Measurements from ENCODE around the gene EFNA5.

The EFNA5 gene

GRCh38 chr5:107554776-107555424 is 115.8 kb downstream of the EFNA5 start:
- no peak for FAIRE-seq
- no peak for DNase-seq (ENCODE audit: insufficient read length, low spot score)

DNA sequence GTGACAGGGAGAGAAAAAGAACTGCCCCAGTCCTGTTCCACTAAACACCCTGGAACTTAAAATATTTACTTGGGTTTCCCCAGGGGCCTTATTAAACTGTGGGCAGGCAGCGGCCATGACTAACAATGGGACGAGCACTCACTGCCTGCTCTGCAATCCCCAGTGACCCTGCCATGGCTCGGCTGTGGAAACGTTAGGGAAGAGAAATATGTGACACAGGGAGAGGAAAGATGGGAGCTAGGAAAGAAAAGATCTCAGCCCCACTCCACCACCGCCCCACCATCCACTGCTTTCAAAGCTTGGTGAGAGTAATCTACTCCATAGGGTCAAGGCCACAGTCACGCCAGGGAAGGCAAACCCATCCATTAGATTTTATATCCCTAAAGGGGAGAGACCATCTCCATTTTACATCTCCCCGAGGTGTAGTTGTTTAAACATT is 117.6 kb downstream of the EFNA5 start:
- no peak for FAIRE-seq
- no peak for DNase-seq (ENCODE audit: insufficient read length, low spot score)

DNA sequence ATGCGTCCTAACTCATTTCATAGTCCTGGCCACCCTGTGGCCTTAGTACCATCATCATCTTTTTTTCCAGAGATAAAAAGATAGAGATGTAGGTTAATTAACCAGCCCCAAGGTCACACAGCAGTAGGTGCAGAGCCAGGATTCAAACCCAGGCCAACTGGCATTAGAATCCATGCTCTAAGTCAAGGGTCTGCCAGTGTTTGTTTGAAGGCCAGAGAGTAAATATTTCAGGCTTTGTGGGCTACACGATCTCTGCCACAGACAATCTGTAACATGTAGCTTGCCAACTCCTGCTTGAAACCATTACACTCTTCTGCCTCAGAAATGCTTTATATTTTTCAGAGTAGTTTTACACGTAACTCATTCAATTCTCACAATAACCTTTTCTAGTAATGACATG is 119.6 kb downstream of the EFNA5 start:
- FAIRE-seq (no peak), DNase-seq (ENCODE audit: insufficient read length, low spot score) (no peak)

GRCh38 chr5:107549567-107549966 is 121.2 kb downstream of the EFNA5 start:
- no peak for FAIRE-seq
- no peak for DNase-seq (ENCODE audit: insufficient read length, low spot score)

DNA sequence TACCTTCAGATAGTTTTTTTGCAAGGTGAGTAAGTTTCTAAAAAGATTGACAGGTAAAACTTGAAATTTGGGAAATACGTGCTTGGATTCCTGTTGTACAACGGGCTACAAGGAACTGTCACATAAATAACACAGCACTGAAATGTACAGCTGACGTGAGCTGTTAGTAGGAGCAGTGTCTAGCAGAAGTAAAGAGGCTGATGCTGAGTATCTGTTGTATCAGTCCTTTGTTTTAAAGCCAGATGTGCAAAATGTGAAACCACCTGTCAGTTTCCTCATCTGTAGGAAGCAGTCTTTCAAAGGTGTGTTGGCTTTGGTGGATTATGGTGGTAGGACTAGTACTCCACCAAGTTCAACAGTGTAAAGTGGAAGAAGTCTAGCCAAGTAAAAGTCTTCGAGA is 122.3 kb downstream of the EFNA5 start:
- FAIRE-seq (no peak), DNase-seq (ENCODE audit: insufficient read length, low spot score) (no peak)

- FAIRE-seq = no peak
These were observed 124.0 kb downstream of the EFNA5 start for GRCh38 chr5:107546719-107547118.

DNA sequence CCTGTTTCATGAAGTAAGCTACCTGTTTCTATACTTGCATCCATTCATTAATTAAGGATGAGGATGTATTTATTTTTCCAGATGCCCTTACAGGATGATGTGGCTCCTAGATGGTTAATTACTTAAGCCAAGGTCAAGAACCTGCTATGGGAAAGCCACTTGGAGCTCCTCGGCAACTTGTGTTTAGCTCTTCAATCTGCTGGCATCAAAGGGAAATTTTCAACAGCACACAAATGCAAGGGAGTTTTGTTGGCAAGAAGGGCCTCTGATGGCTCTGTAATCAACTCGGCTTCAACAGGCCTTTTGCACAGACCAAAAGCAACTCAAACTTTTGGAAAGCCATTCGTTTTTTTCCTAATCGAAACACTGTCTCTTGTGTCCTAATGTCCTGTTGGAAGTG is 125.3 kb downstream of the EFNA5 start:
- DNase-seq (ENCODE audit: insufficient read length, low spot score) (no peak), FAIRE-seq (no peak)

More at GRCh38 chr5:107546719-107547118, 124.0 kb downstream of the EFNA5 start:
- DNase-seq (ENCODE audit: insufficient read length, low spot score) = no peak

- DNase-seq (ENCODE audit: insufficient read length, low spot score) (no peak), FAIRE-seq (no peak)
These were observed 125.8 kb downstream of the EFNA5 start for GRCh38 chr5:107544967-107545366.

DNA sequence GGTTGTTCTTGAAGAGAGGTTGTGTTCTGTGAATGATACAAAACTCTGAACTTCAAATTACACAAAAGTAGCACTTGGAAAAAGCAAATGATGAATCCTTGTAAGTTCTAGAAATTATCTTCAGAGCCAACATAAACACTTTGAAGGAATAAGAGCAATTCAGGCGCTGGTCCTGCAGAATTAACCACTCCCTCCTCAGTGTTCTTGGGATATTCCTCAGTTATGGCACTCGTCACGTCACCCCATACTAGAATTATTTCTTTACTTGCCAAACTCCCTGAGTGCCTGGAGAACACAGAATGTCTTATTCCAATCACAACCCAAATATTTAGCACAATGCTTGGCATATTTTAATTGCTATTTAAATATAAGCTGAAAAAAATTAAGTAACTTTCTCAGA is 126.3 kb downstream of the EFNA5 start:
- FAIRE-seq (no peak), DNase-seq (ENCODE audit: insufficient read length, low spot score) (no peak)

DNA sequence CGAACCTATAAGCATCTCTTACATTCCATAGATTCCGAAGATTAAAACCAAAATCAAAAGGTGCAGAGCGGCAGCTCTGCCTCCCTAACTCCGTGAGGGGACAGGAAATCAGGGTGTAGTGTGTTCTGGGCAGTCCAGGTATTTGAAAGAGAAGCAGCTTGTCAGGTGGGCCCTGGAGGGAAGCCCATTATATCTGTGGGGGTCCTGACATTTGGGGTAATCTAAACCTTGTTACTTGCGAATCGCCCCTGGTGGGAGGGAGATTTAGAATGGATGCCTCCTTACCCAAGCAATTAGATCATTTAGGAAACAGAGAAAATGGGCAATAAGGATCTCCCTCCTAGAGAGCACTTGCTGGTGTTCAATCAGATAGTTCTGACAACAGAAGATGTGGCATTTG is 126.9 kb downstream of the EFNA5 start:
- DNase-seq (ENCODE audit: insufficient read length, low spot score) (no peak), FAIRE-seq (no peak)

- FAIRE-seq (no peak), DNase-seq (ENCODE audit: insufficient read length, low spot score) (no peak)
These were observed 127.9 kb downstream of the EFNA5 start for GRCh38 chr5:107542831-107543231.

DNA sequence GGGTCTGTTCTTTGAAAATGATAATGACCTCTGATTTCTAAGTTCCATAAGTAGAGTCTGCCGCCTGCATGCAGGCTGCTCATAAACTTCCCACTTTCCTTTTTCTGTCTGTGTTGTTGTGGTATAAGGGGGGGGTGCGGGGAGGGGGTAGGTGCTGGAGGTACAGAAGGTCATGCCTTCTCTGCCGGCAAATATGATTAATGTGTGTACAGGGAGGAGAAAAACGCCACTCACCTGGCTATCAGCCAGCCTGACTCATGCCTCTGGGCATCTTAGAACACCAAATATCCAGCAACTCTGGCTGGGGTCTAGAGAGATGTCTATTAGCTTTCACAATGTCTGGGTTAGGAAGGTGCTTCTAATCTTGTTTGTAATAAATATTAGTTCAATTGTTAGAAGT is 128.3 kb downstream of the EFNA5 start:
- DNase-seq (ENCODE audit: insufficient read length, low spot score) (no peak), FAIRE-seq (peak; percentile 14)

GRCh38 chr5:107541400-107541799 is 129.3 kb downstream of the EFNA5 start:
- DNase-seq (ENCODE audit: insufficient read length, low spot score) = no peak
- FAIRE-seq = peak; percentile 71

DNA sequence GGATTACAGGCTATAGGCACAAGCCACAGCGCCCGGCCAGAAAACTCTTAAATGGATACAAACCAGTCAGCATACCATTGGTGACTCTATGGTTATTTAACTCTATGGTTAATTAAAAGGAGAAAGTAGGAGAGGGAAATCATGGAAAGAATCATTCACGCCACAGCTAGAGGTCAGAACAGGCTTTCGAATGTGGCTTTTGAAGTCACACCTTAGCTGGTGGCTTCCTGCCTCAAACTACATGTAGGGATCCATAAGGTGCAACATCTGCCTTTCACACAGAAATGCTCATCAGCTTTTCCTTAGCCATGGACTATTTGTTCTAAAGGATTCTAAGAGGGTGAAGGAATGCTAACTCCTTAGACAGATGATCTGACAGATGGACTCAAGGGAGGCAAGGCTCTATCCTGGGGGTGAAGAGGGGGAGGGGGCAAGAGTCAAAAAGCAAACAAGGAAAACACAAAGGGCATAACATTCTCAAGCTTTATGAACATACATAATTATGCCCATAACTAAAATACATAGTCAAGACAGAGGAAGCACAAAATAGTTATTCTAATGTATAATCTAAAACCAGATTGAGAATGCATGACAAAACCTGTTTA is 130.9 kb downstream of the EFNA5 start:
- DNase-seq (ENCODE audit: insufficient read length, low spot score) (no peak), FAIRE-seq (no peak)

DNA sequence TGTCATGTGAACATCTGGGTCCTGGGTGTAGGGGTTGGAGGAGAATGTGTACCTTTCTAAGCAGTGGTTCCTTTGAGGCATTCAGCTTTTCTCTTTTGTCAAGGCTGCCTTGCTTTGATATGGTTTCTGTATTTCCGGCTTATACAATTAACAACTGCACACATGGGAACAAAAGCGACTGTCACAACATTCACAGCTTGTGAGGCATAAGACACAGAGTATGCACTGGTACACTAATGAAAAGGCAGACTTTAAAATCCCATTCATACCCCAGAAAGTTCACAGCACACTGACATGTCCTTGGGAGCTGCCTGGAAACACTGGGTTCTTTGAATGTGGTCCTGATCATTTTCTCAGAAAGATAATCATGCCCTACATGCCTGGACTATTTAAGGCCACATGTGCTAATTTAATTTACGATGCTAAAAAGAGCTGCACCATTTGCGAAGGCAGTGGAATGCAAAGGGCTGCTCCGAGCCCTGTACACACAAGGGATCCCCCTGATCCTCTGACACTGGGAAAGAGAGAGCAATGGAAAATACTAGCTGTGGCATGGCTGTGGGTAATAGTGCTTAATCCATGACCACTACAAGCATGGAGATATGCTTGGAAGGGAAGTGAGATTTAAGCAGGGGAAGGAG is 131.8 kb downstream of the EFNA5 start:
- DNase-seq (ENCODE audit: insufficient read length, low spot score) (no peak), FAIRE-seq (no peak)

- FAIRE-seq = no peak
- DNase-seq (ENCODE audit: insufficient read length, low spot score) = no peak
These were observed 132.4 kb downstream of the EFNA5 start for GRCh38 chr5:107538331-107538730.

GRCh38 chr5:107535849-107536248 is 134.9 kb downstream of the EFNA5 start:
- no peak for DNase-seq (ENCODE audit: insufficient read length, low spot score)
- FAIRE-seq = no peak

DNA sequence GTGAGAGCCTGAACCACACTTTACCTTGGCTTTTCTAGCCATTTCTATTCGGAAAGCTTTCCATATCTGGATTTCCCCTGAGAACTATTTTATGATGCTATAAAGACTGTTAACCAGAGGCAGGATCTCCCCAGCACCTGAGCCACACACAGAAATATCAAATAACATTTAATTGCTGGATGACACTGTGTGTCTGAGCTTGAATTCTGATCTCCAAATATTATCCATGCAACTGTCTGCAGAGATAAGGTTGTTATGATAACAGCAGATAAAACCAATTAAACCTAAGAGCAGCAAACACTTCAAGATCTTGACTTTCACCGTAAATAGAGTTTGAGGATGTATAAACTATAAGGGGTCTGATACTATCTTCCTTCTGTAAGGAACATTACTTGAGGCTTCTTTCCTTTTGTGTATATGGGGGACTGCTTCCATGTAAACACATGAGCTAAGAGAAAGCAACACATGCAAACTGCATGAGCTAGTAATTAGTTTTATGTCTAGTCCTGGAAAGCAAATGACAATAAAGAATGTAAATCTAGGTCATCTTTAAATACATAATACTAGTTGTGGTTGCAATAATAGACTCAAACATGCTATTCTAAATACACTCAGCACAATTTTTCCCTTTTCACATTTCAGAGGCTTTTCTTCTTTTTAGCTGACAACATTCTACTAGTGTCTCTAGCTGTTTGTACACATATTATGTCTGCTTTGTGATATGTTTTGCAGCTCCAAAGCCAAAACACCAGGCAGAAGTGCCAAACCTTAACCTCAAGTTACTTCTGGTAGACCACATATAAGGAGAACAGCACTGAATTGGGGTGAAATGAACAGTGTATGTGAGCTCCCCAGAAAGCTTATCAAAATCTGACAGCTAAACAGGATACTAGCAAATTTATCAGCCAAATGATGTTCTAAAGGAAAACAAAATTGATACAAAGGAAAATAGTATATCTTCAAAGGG is 136.5 kb downstream of the EFNA5 start:
- FAIRE-seq (no peak), DNase-seq (ENCODE audit: insufficient read length, low spot score) (no peak)

GRCh38 chr5:107532916-107533315 is 137.8 kb downstream of the EFNA5 start:
- no peak for DNase-seq (ENCODE audit: insufficient read length, low spot score)
- no peak for FAIRE-seq

- DNase-seq (ENCODE audit: insufficient read length, low spot score) (no peak), FAIRE-seq (no peak)
These were observed 138.4 kb downstream of the EFNA5 start for GRCh38 chr5:107532169-107532878.

All from GM19239 (cell line).